Astrocyte (in vitro differentiated cells and primary cell): ENCODE results near the gene IPO4. TPM values are rescaled to one million over a fixed set of nuclear protein-coding genes. Genes with fewer than 3 reads are reported as not detected.

Experiments used
- DNase-seq: peaks from one replicate; pipeline ENCODE4 v3.0.0-alpha.2; 2010; ENCODE audit warnings: low read depth
- FAIRE-seq: peaks from 2 replicates; lab custom pipeline; 2011; peaks lifted over from hg19 to GRCh38; lab: Jason Lieb, UNC
- H2AFZ ChIP-seq: 2 replicates; pipeline ENCODE4 v1.6.0; 2012; ENCODE audit warnings: low read depth, low read length, inconsistent platforms
- H3K27ac ChIP-seq: 2 replicates; pipeline ENCODE4 v1.5.1; 2011; ENCODE audit warnings: low read depth, low read length, inconsistent platforms
- H3K27me3 ChIP-seq: 2 replicates; pipeline ENCODE4 v1.6.0; 2011; ENCODE audit warnings: low read length, inconsistent platforms; ENCODE audit not compliant: insufficient read depth
- H3K36me3 ChIP-seq: 2 replicates; pipeline ENCODE4 v1.5.1; 2011; ENCODE audit warnings: low read length, inconsistent platforms; ENCODE audit not compliant: insufficient read depth
- H3K4me1 ChIP-seq: 2 replicates; pipeline ENCODE4 v1.5.1; 2011; ENCODE audit warnings: low read length, inconsistent platforms; ENCODE audit not compliant: insufficient read depth
- H3K4me2 ChIP-seq: 2 replicates; pipeline ENCODE4 v1.6.0; 2012; ENCODE audit warnings: low read length, inconsistent platforms
- H3K4me3 ChIP-seq: 2 replicates; pipeline ENCODE4 v1.5.1; 2011; ENCODE audit warnings: low read depth, mild to moderate bottlenecking, low read length, inconsistent platforms; ENCODE audit not compliant: insufficient read depth
- H3K79me2 ChIP-seq: 2 replicates; pipeline ENCODE4 v1.6.0; 2012; ENCODE audit warnings: mild to moderate bottlenecking, low read length, inconsistent platforms; ENCODE audit not compliant: insufficient read depth
- H3K9ac ChIP-seq: 2 replicates; pipeline ENCODE4 v1.6.0; 2012; ENCODE audit warnings: mild to moderate bottlenecking, low read length, inconsistent platforms
- H3K9me3 ChIP-seq: 2 replicates; pipeline ENCODE4 v1.5.1; 2012; ENCODE audit warnings: low read depth, mild to moderate bottlenecking, low read length, inconsistent platforms; ENCODE audit not compliant: insufficient read depth
- H4K20me1 ChIP-seq: 2 replicates; pipeline ENCODE4 v1.6.0; 2012; ENCODE audit warnings: low read length, inconsistent platforms; ENCODE audit not compliant: insufficient read depth
- H3K27ac Mint-ChIP-seq: one replicate; pipeline ENCODE4 v1.8.0; 2021; ENCODE audit warnings: mild to moderate bottlenecking, mixed read lengths; ENCODE audit not compliant: unreplicated experiment
- H3K27me3 Mint-ChIP-seq: one replicate; pipeline ENCODE4 v1.8.0; 2021; ENCODE audit warnings: low read depth, mixed read lengths; ENCODE audit not compliant: unreplicated experiment
- H3K36me3 Mint-ChIP-seq: one replicate; pipeline ENCODE4 v1.8.0; 2021; ENCODE audit warnings: low read depth, mixed read lengths; ENCODE audit not compliant: unreplicated experiment
- H3K4me1 Mint-ChIP-seq: one replicate; pipeline ENCODE4 v1.8.0; 2021; ENCODE audit warnings: low read depth, mixed read lengths; ENCODE audit not compliant: unreplicated experiment
- H3K4me3 Mint-ChIP-seq: one replicate; pipeline ENCODE4 v1.8.0; 2021; ENCODE audit warnings: mild to moderate bottlenecking, moderate library complexity, mixed read lengths; ENCODE audit not compliant: unreplicated experiment
- H3K9me3 Mint-ChIP-seq: one replicate; pipeline ENCODE4 v1.8.0; 2021; ENCODE audit warnings: mild to moderate bottlenecking, mixed read lengths; ENCODE audit not compliant: unreplicated experiment
- CTCF ChIP-seq: IDR thresholded peaks from 2 replicates; pipeline ENCODE4 v1.5.1; 2011; ENCODE audit warnings: low read depth, mild to moderate bottlenecking, inconsistent platforms, low read length, moderate library complexity; ENCODE audit not compliant: insufficient read depth
- EZH2 ChIP-seq: IDR thresholded peaks from 2 replicates; pipeline ENCODE4 v1.6.1; 2012; ENCODE audit warnings: mild to moderate bottlenecking, low read length, inconsistent platforms; ENCODE audit not compliant: insufficient read depth
- total RNA-seq: library from RNA; stranded (reverse); gene quantifications from 2 replicates; pipeline ENCODE4 v1.2.1, GENCODE V29; 2021

Gene IPO4
- total RNA-seq, 1 donor from 2014 or later = 46.1 TPM

GRCh38 chr14:24172871-24173281 is 15.7 kb downstream of the IPO4 start:
- H3K9ac ChIP-seq = peak overlapping the region; percentile 36
- H3K27ac ChIP-seq = no peak overlapping the region
- peaks cover 5% of the 10 kb centered on the region for H4K20me1 ChIP-seq
- H3K4me3 Mint-ChIP-seq = peak overlapping the region; percentile 66
- H3K79me2 ChIP-seq = no peaks in the 10 kb centered on the region
- TF ChIP-seq EZH2 (no peak), CTCF (no peak)
- no peak overlapping the region for H3K27ac Mint-ChIP-seq
- peaks cover 14% of the 10 kb centered on the region for H3K4me1 ChIP-seq
- peaks cover 2% of the 10 kb centered on the region for H3K4me1 Mint-ChIP-seq
- H3K9me3 Mint-ChIP-seq = no peaks in the 10 kb centered on the region
- peaks cover 23% of the 10 kb centered on the region for H3K36me3 Mint-ChIP-seq
- H3K9me3 ChIP-seq = no peaks in the 10 kb centered on the region
- FAIRE-seq = no peak
- H3K27me3 ChIP-seq = no peaks in the 10 kb centered on the region
- H3K36me3 ChIP-seq = no peaks in the 10 kb centered on the region
- H3K4me3 ChIP-seq = peak overlapping the region; percentile 50
- DNase-seq = no peak
- H2AFZ ChIP-seq = no peak overlapping the region
- no peaks in the 10 kb centered on the region for H3K27me3 Mint-ChIP-seq
- peak overlapping the region; percentile 84 for H3K4me2 ChIP-seq

DNA sequence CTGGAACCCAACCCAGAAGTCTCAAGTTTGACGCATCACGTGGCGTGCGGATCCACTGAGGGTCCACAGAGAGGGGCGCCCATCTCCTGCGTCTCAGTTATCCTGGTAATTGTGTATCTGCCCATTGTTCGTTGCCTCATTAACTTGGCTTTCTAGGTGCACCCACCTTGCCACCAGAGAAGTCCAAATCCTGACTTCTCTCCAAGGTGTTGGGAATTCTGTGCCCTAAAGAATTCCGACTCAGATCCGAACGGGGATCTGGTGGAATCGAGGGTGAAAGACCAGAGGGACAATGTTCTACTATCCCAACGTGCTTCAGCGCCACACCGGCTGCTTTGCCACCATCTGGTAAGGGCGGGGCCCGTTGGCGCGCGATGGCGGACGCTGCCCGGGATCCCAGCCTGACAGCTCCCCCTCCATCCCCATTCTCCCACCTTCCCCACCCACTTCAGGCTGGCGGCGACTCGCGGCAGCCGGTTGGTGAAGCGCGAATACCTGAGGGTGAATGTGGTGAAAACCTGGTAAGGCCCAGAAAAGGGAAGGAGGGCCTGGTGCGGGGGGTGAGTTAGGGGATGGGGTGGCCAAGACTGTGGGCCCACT is 16.3 kb downstream of the IPO4 start:
- no peaks in the 10 kb centered on the region for H3K79me2 ChIP-seq
- Mint-ChIP-seq H3K36me3 (peaks cover 25% of the 10 kb centered on the region), H3K27ac (no peak overlapping the region), H3K27me3 (no peaks in the 10 kb centered on the region), H3K9me3 (no peaks in the 10 kb centered on the region), H3K4me1 (no peaks in the 10 kb centered on the region), H3K4me3 (peak overlapping the region; percentile 75)
- FAIRE-seq (no peak), DNase-seq (no peak)
- H3K27ac ChIP-seq = no peak overlapping the region
- H2AFZ ChIP-seq = peak overlapping the region; percentile 63
- H3K4me1 ChIP-seq = peaks cover 14% of the 10 kb centered on the region
- peaks cover 4% of the 10 kb centered on the region for H4K20me1 ChIP-seq
- no peaks in the 10 kb centered on the region for H3K27me3 ChIP-seq
- peak overlapping the region; percentile 36 for H3K9ac ChIP-seq
- H3K4me3 ChIP-seq = peak overlapping the region; percentile 50
- no peaks in the 10 kb centered on the region for H3K36me3 ChIP-seq
- H3K4me2 ChIP-seq = peak overlapping the region; percentile 84
- no peaks in the 10 kb centered on the region for H3K9me3 ChIP-seq
- no peak for TF ChIP-seq EZH2
- TF ChIP-seq CTCF = no peak
